Measurements from ENCODE around the gene C2orf74.
"Not testable (repeated sequence)": the region's sequence is repeated elsewhere in the genome, so short reads cannot be mapped to it uniquely, and the experiment has no call there.

Gene C2orf74

DNA sequence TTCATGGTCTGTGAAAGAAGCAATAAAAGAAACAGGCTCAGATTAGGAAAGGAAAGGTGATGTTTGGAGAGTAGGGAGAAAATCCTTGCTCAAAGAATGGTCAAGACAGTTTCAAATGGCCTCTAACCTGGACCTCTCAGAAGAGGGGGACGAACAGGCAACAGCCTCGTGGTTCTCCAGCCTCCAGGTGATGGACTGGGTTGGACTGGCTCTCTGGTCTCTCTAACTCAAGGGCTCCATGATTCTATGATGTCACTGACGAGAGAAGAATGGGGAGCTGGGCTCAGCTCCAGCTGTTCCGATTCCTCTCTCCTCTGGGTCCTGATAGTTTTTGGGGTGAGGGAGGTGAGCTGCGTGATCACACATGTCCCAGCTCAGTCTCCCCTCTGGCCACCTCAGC is at the start of gene C2orf74:
Gene C2orf74, plus strand, starts transcription at position 301 of the 400 bp plus-strand sequence. CDS start 327 bp downstream, outside the sequence.
- no peak for FAIRE-seq

- no peak for FAIRE-seq
These were observed 47.8 kb upstream of the C2orf74 start for GRCh38 chr2:61114147-61114546.

DNA sequence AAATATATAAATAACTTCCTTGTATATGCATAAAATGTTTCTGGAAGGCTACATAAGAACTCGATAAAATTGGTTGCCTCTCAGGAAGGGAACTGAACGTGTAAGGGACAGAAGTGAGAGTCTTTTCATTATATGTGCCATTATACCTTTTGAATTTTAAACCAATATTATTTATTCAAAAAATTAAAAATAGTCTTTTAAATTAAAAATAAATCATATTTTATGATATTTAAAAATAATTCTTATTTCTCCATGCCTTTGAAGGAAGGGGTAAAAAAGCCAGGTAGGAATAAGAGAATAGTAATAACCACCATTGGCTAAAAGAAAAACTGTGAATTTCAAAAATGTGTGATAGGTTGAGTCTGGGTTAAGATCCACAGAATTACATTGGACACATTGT is 45.7 kb upstream of the C2orf74 start:
- no peak for FAIRE-seq

DNA sequence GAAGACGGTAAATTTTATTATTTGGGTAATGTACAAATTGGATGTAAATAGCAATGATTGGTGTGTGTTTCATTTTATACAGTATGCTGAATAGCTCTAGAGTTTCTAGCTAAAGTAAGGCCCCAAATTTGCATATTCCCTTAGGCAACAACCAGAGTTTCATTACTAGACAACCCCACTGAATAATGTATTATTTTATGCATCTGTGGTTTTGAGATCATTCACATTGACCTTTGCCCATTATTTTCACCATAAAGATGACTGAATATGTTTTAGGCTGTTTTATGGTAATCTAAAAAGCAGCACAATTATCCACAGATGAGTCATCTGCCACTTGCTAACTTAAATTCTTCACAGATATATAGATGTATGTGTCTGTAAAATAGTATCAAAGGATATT is 44.5 kb upstream of the C2orf74 start:
- FAIRE-seq = no peak

DNA sequence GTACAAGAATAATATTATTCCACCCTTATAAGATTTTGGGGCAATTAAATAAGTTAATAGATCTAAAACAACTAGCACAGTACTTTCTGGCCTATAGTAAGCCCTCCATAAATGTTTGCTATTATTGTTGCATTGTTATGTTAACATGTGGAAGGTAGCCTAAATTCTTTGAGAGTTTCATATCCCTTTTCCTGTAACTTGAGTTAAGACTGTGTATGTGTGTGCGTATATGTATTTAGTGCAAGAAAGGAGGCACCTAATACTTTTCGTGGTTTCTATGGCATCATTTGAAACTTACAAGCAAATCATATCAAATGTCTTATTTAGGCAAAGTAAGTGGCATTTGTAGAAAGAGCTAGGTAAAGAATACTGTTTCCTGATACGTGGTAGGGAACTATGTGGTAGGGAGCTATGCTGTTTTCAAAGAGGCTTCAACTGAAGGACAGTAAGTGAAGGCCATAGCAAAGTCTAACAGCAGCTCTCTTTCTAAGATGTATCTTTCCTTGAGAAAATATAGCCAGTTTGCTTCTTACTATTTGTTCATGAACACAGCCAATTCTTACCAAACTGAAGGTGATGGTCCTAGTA is 36.8 kb upstream of the C2orf74 start:
- no peak for FAIRE-seq

GRCh38 chr2:61125798-61126197 is 36.2 kb upstream of the C2orf74 start:
- FAIRE-seq = no peak

GRCh38 chr2:61128122-61128521 is 33.9 kb upstream of the C2orf74 start:
- not testable (repeated sequence) for FAIRE-seq

DNA sequence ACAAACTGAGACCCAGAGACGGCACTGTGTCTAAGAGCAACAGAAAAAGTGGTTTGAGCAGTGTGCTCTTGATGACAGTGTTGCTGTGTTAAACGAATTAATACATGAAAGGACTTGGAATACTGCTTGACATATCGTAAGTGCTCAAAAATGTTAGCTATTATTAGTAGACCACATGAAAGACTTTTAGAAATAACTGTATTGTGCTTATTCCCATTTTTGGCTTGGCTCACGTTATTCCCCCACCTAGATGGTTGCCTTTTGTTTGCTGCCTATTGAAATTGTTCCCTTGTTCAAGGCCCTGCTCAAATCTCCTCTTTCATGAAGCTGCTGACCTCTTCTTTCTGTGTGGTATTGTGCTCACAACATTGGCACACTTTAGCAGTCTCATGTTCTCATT is 27.8 kb upstream of the C2orf74 start:
- no peak for FAIRE-seq

- FAIRE-seq = no peak
These were observed 26.5 kb upstream of the C2orf74 start for GRCh38 chr2:61135510-61135909.

DNA sequence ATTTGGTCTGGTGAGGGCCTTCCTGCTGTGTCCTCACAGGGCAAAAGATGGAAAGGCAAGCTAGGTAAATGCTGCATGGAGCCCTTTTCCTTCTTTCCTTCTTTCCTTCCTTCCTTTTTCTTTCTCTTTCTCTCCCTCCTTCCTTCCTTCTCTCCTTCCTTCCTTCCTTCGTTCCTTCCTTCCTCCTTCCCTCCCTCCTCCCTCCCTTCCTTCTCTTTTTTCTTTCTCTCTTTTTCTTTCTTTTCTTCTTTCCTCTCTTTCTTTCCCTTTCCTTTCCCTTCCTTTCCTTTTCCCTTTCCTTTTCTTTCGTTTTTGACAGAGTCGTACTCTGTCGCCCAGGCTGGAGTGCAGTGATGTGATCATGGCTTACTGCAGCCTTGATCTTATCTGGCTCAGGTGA is 23.1 kb upstream of the C2orf74 start:
- no peak for FAIRE-seq

GRCh38 chr2:61141151-61141550 is 20.8 kb upstream of the C2orf74 start:
- no peak for FAIRE-seq

DNA sequence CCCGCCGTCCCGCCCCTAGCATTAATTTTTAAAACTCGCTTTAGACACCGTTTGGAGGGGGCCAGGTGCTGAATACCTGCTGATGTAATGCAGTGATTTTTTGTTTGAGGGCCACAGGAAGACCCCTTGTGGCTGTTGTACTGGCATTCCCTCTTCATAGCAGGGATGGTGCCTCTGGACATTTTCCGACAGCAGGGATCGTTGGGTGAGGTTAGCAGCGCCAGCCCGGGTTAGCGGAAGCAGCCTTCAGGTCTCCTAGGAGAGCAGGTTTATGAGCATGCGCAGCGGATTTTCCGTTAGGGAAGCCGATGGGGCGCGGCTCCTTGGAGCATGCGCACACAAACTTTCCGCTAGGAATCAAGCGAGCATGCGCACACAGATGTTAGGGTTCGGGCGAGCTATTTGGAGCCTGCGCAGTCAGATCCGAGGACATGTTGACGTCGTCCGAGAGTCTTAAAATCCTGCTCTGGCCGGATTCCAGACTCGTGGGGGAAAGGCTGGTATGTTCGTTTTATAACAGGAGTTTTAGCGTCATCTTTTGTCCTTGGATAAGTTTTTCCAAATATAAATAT is 17.2 kb upstream of the C2orf74 start:
- no peak for FAIRE-seq

DNA sequence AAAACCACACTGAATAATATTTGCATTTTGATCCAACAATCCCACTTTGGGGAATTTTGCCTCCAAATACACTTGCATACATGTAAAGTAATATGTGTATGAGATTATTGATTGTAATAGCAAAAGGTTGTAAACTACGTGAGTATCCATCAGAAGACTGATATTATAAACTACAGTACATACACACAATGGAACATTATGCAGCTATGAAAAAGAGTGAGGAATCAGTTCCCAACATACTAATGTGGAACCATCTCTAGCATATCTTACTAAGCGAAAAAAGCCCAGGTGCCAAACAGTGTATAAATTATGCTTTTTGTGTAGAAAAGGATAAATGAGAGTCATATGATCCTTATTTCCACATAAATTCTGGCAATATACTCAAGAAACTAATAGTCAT is 16.0 kb upstream of the C2orf74 start:
- FAIRE-seq = no peak

- FAIRE-seq = not testable (repeated sequence)
These were observed 13.9 kb upstream of the C2orf74 start for GRCh38 chr2:61148091-61148490.

DNA sequence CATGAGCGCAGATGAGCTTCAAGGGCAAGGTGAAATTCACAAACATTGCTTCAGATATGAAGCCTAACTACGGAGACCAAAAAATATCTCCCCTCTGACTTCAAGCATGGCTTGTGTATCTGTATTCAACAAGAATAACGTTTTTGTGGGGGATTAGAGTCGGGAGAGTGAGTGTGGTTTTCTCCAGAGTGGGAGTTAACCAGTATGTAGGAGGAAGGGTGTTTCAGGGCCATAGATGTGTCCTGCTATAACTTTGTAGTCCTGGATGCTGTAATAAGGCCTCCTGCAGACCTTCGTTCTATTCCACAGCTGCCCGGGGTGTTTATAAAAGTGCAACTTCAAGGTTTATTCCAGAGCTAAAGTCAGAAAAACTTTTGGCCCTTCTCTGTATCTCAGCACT is 12.9 kb upstream of the C2orf74 start:
- no peak for FAIRE-seq

DNA sequence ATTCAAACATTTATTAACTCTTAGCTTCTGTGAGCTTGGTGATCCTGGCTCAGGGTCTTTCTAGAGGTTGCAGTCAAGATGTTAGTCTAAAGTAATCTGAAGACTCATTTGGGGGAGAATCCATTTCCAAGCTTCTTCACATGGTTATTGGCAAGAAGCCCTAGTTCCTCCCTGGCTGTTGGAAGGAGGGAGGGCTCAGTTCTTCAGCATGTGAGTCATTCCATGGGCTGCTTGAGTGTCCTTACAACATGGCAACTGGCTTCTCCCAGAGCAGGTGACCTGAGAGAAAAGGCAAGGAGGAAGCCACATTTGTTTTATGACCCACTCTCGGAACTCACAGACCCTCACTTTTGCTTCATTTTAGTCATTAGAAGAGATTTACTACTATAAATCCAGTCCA is 10.6 kb upstream of the C2orf74 start:
- FAIRE-seq = no peak

DNA sequence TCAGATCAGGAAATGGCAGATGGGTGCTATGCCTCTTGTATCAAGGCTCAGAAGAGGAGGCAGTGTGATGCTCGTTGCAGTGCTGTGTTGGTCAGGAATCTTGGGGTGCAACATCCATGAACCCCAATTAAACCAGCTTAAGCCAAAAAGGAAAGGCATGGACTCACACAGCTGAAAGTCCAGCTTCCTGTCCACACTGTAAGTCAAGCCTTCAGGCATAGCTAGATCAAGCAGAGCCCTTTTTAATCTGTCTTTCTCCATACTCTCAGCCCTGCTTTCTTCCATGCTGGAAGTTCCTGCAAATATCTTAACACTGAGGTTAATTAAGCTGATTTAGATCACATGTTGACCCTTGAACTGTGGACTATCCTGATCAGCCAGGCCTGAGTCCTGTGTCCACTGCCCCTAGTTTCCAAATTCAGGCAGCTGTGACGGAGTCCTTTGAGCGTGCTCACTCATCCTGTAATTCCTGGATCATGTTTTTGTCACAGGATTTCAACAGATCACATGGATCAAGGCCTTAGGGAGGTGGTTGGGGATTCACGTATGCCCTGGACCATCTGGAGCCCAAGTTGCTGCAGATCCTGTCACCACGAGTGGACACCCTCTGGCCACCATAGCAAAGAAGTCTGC is 4.5 kb upstream of the C2orf74 start:
- FAIRE-seq = no peak

DNA sequence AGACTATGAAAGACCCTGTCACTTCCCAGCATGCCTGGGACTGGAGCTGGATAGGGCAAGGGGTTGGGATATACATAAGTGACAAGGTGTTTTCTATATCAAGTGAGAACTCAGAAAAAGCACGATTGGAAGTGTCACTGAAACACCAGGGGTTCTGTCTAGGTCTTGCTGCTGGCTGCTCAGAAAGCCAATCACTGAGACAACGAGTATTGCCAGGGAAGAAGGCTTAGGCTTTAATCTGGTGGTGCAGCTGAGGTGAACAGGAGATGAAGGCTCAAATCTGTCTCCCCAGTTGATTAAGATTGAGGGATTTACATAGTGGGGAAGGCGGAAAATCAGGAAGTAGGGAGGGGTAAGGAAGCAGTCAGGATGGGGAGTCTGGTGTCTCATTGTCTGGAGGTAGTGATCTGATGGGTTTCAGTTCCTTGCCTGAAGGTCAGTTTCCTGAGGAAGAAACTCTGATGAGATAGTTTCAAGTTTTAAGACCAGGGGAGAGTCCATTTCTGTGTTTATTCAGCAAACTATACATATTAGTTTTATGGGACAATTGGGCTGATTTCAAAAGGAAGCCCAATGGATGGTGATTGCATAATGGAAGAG is 3.5 kb upstream of the C2orf74 start:
- no peak for FAIRE-seq

GRCh38 chr2:61162721-61163120 is 733 bp downstream of the C2orf74 start:
- no peak for FAIRE-seq

GRCh38 chr2:61165082-61165481 is 3.1 kb downstream of the C2orf74 start:
- not testable (repeated sequence) for FAIRE-seq

DNA sequence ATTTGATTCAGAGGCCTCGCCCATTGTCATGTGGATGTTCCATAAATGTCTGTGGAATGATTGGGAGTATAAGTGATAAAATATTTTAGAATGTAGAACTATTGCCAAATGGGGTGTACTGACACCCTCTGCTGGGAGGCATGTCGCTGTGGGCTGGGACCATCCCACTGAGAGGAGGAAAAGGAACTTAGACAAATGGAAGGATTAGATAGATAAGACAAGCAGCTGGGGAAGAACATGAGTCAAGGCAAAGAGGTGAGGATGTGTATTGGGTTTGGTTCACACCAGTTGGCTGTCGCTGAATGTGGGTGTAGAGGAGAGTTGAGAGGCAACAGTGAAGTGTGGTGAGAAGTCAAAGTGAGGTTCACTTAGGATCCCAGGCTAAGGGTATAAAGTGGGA is 4.0 kb downstream of the C2orf74 start:
- no peak for FAIRE-seq

- no peak for FAIRE-seq
These were observed 5.6 kb downstream of the C2orf74 start for GRCh38 chr2:61167579-61167978.

GRCh38 chr2:61172671-61173070 is 10.7 kb downstream of the C2orf74 start:
- FAIRE-seq = no peak

- FAIRE-seq = no peak
These were observed 11.1 kb downstream of the C2orf74 start for GRCh38 chr2:61173116-61173515.
